Stimulated activated CD4-positive, alpha-beta T cell treated with anti-CD3 and anti-CD28 coated beads, Interleukin-4, amount 100 ng/mL, for 48 hours (primary cell): ENCODE data around the gene POLDIP2.
A peak's percentile ranks its signal among the peaks of the same experiment; 100 is the strongest.

Experiments used
- DNase-seq, 2 donors: peaks; one replicate each; pipeline ENCODE4 v3.0.0-alpha.2; 2020; ENCODE audit warnings: low read depth in 2 of 2

Gene POLDIP2

GRCh38 chr17:28335959-28336871 lies 21.1 kb downstream of the POLDIP2 start:
- no peak for DNase-seq

- peak; percentile 91 to 96 for DNase-seq
Observed at GRCh38 chr17:28335201-28335958, 21.9 kb downstream of the POLDIP2 start, which contains the start of the genes IFT20 and TNFAIP1. TSS of gene IFT20 (minus strand) at chr17:28335472. CDS start at chr17:28331985, 3,487 bp downstream. TSS of gene TNFAIP1 (plus strand) at chr17:28335761. CDS start at chr17:28339522, 3,761 bp downstream.

GRCh38 chr17:28334666-28335200 lies 22.6 kb downstream of the POLDIP2 start:
- no peak for DNase-seq

GRCh38 chr17:28334171-28334570 lies 23.2 kb downstream of the POLDIP2 start:
- no peak for DNase-seq

GRCh38 chr17:28333083-28333746 lies 24.1 kb downstream of the POLDIP2 start:
- DNase-seq, result no peak

- DNase-seq, result no peak
Observed at GRCh38 chr17:28331891-28332420, 25.4 kb downstream of the POLDIP2 start.

GRCh38 chr17:28330671-28331070 lies 26.7 kb downstream of the POLDIP2 start:
- DNase-seq, result no peak

- DNase-seq, result no peak
Observed at GRCh38 chr17:28328325-28328724, 29.0 kb downstream of the POLDIP2 start.

- no peak for DNase-seq
Observed at GRCh38 chr17:28327709-28328108, 29.6 kb downstream of the POLDIP2 start.

- DNase-seq, result no peak
Observed at GRCh38 chr17:28327031-28327607, 30.2 kb downstream of the POLDIP2 start.

- no peak for DNase-seq
Observed at GRCh38 chr17:28326114-28326513, 31.2 kb downstream of the POLDIP2 start.

GRCh38 chr17:28325211-28325610 lies 32.1 kb downstream of the POLDIP2 start:
- no peak for DNase-seq

GRCh38 chr17:28324781-28325180 lies 32.5 kb downstream of the POLDIP2 start:
- no peak for DNase-seq

GRCh38 chr17:28324267-28324745 lies 33.0 kb downstream of the POLDIP2 start:
- no peak for DNase-seq

GRCh38 chr17:28320215-28321061 lies 36.9 kb downstream of the POLDIP2 start:
- DNase-seq, result no peak

- no peak for DNase-seq
Observed at GRCh38 chr17:28319598-28319935, 37.8 kb downstream of the POLDIP2 start.

- peak; percentile 94 to 97 for DNase-seq
Observed at GRCh38 chr17:28318759-28319597, 38.3 kb downstream of the POLDIP2 start, which contains the start of gene TMEM97. TSS of gene TMEM97 (plus strand) at chr17:28319200. CDS start at chr17:28319240, 40 bp downstream.

GRCh38 chr17:28317966-28318758 lies 39.2 kb downstream of the POLDIP2 start:
- DNase-seq, result no peak
